Immature natural killer cell (primary cell): ENCODE data around the gene CCDC30. TPM values are rescaled to one million over a fixed set of nuclear protein-coding genes. Genes with fewer than 3 reads are reported as not detected.
"Not testable (repeated sequence)": the region's sequence is repeated elsewhere in the genome, so short reads cannot be mapped to it uniquely, and the experiment has no call there.

ENCODE experiments used
- DNase-seq, 3 donors: peaks; one replicate each; pipeline ENCODE4 v3.0.0; 2022; ENCODE audit warnings: mixed read lengths in 1 of 3
- H3K27ac Mint-ChIP-seq, 6 donors: one replicate each; pipeline ENCODE4 v1.8.0; 2020; ENCODE audit warnings: mixed read lengths in 6 of 6, mild to moderate bottlenecking in 5 of 6, inconsistent platforms in 4 of 6, moderate library complexity in 3 of 6
- H3K27me3 Mint-ChIP-seq, 3 donors: one replicate each; pipeline ENCODE4 v1.8.0; 2020 to 2021; ENCODE audit warnings: low read depth in 3 of 3, mild to moderate bottlenecking in 3 of 3, mixed read lengths in 3 of 3, moderate library complexity in 3 of 3, inconsistent platforms in 1 of 3
- H3K36me3 Mint-ChIP-seq, 3 donors: one replicate each; pipeline ENCODE4 v1.8.0; 2020; ENCODE audit warnings: mixed read lengths in 3 of 3, inconsistent platforms in 2 of 3, mild to moderate bottlenecking in 2 of 3
- H3K4me1 Mint-ChIP-seq, 2 donors: one replicate each; pipeline ENCODE4 v1.8.0; 2020; ENCODE audit warnings: inconsistent platforms in 2 of 2, mild to moderate bottlenecking in 2 of 2, mixed read lengths in 2 of 2, moderate library complexity in 1 of 2
- H3K4me3 Mint-ChIP-seq, 5 donors: one replicate each; pipeline ENCODE4 v1.8.0; 2020; ENCODE audit warnings: mild to moderate bottlenecking in 5 of 5, mixed read lengths in 5 of 5, inconsistent platforms in 3 of 5, moderate library complexity in 3 of 5
- H3K9me3 Mint-ChIP-seq, 6 donors: one replicate each; pipeline ENCODE4 v1.8.0; 2020; ENCODE audit warnings: mild to moderate bottlenecking in 6 of 6, mixed read lengths in 6 of 6, inconsistent platforms in 4 of 6, moderate library complexity in 3 of 6
- polyA plus RNA-seq, 3 donors: library from polyadenylated mRNA; unstranded; fragments of 300-500 nt; fragmentation: Illumina TruSeq; gene quantifications; one replicate each; pipeline ENCODE4 v1.2.3, GENCODE V29; 2021

CCDC30 gene
- polyA plus RNA-seq, 3 donors from 2014 or later, result 2.7 TPM; not detected in 1

- Mint-ChIP-seq H3K4me3 (peak within 1 kb of the TSS; percentile 96 to 100 (median 99)), H3K4me1 (peaks cover 52 to 61% of the 10 kb centered on the region in 2 donors), H3K27ac (peak within 1 kb of the TSS; percentile 93 to 99 (median 97)), H3K9me3 (no peaks in the 10 kb centered on the region), H3K36me3 (peaks cover 0 to 11% (median 0%) of the 10 kb centered on the region in 3 donors), H3K27me3 (peaks cover 8 to 15% (median 9%) of the 10 kb centered on the region in 3 donors)
- peak; percentile 97 for DNase-seq
Observed at GRCh38 chr1:42681741-42682483, 218.8 kb downstream of the CCDC30 start, which contains the start of gene YBX1. Gene YBX1, plus strand, starts transcription at chr1:42682418. Its CDS starts 148 bp downstream, at chr1:42682566.

DNA sequence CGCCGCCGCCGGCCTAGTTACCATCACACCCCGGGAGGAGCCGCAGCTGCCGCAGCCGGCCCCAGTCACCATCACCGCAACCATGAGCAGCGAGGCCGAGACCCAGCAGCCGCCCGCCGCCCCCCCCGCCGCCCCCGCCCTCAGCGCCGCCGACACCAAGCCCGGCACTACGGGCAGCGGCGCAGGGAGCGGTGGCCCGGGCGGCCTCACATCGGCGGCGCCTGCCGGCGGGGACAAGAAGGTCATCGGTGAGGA is 219.3 kb downstream of the CCDC30 start:
- peaks cover 8 to 15% (median 9%) of the 10 kb centered on the region in 3 donors for H3K27me3 Mint-ChIP-seq
- peaks cover 56 to 66% of the 10 kb centered on the region in 2 donors for H3K4me1 Mint-ChIP-seq
- H3K27ac Mint-ChIP-seq, result peak overlapping the region; percentile 91 to 99 (median 96)
- peak overlapping the region; percentile 96 to 100 (median 97) for H3K4me3 Mint-ChIP-seq
- H3K9me3 Mint-ChIP-seq, DNase-seq: not testable (repeated sequence)
- peaks cover 0 to 11% (median 0%) of the 10 kb centered on the region in 3 donors for H3K36me3 Mint-ChIP-seq

DNA sequence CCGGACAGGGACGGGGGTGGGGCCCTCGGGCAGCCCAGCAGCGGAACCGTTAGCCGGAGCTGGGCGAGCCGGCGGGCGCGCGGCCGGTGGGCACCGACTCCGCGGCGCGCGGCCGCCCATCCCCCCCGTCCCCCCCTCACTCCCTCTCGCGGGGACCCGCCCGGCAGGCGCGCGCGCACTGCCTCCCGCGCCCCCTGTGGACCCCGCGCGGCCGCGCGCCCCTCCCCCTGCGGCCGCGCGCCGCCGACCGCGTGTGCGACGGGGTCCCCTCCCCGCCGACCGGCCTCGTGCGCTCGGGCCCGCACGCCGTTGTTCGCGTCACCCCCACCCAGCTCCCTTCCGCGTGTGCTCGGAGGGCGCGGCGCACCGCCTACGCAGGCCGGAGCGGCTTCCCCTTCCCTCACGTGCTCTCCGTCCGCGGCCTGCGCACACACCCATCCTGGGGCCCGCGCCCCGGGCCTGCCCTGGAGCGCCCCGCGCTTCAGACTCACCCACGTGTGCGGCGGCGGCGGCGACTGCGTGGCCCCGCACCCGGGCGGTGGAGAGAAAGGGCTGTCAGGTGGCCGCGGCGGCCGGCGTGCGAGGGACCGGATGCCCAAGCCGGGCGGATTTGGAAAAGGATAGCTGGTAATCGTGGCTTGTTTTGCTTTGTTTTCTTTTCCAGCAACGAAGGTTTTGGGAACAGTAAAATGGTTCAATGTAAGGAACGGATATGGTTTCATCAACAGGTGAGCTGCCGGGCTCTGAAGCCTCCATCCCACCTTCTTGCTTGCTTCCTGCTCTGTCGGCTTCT is 219.8 kb downstream of the CCDC30 start:
- DNase-seq, result peak; percentile 72 to 78 (median 76)
- Mint-ChIP-seq H3K27me3 (peaks cover 8 to 15% (median 9%) of the 10 kb centered on the region in 3 donors), H3K9me3 (no peaks in the 10 kb centered on the region), H3K4me3 (peak overlapping the region; percentile 90 to 99 (median 93)), H3K36me3 (peaks cover 0 to 11% (median 0%) of the 10 kb centered on the region in 3 donors), H3K27ac (peak overlapping the region; percentile 87 to 98 (median 94)), H3K4me1 (peaks cover 61 to 71% of the 10 kb centered on the region in 2 donors)

DNA sequence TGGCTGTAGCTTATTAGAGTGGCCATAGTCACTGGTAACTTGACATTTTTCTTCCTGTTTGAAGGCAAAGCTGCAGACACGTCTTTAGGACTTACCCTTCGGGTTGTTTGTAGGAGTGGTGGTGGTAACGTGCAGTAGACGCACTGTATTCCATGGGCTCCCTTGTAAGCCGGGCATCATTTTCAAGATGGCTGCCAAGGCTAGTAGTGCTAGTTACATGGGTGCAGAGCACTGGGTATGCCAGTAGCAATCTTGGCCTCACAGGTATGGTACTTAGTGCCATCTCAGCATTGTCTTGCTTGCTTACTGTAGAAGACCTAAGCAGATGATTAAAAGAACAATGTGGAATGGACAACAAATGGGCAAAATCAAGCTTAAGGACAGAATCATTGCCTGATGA is 221.1 kb downstream of the CCDC30 start:
- Mint-ChIP-seq H3K4me3 (peak overlapping the region; percentile 90 to 99 (median 93)), H3K27ac (peak overlapping the region; percentile 81 to 98 (median 94)), H3K9me3 (no peaks in the 10 kb centered on the region), H3K4me1 (peaks cover 72 to 83% of the 10 kb centered on the region in 2 donors), H3K36me3 (peaks cover 0 to 11% (median 0%) of the 10 kb centered on the region in 3 donors), H3K27me3 (peaks cover 8 to 15% (median 9%) of the 10 kb centered on the region in 3 donors)
- DNase-seq, result no peak

- Mint-ChIP-seq H3K36me3 (peaks cover 0 to 11% (median 0%) of the 10 kb centered on the region in 3 donors), H3K9me3 (no peaks in the 10 kb centered on the region), H3K4me1 (peaks cover 82 to 92% of the 10 kb centered on the region in 2 donors), H3K27ac (no peak overlapping the region), H3K4me3 (peak overlapping the region in 2 of 5 donors; percentile 8 to 18), H3K27me3 (peaks cover 8 to 15% (median 9%) of the 10 kb centered on the region in 3 donors)
- DNase-seq, result no peak
Observed at GRCh38 chr1:42686418-42686817, 223.3 kb downstream of the CCDC30 start.

GRCh38 chr1:42689912-42690311 is 226.8 kb downstream of the CCDC30 start:
- no peaks in the 10 kb centered on the region for H3K9me3 Mint-ChIP-seq
- no peak overlapping the region for H3K27ac Mint-ChIP-seq
- H3K27me3 Mint-ChIP-seq, result no peaks in the 10 kb centered on the region
- H3K36me3 Mint-ChIP-seq, result peaks cover 0 to 3% (median 0%) of the 10 kb centered on the region in 3 donors
- no peak for DNase-seq
- peaks cover 79 to 100% of the 10 kb centered on the region in 2 donors for H3K4me1 Mint-ChIP-seq
- no peak overlapping the region for H3K4me3 Mint-ChIP-seq

DNA sequence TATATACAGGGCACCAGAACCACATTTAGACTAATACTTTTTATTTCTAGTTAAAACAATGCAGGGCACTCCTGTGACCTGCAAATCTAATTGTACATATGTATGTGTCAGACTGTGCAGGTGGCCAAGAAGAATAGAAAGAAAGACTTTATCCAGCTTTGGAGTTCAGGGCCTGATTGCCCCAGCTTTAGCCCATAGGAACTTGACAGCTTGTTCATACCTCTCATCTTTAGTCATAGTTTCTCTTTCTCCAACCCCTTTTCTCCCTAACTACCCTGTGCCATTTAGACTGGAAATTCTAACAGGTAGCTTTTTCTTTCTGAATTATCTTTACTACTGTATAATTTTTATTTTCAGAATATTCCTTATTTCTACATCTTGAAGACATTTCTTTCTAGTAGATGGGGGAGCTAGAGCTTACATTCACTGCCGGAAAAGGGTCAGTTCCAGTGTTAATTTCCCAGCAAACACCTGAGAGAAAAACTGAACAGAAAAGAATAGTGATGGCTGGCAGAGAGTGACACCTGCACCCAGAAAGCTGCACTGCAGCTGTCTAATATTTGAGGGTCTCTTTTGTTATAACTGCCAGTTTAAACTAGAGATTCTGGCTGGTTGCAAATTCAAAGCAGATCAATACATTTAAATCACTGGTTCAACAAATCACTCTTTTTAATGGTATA is 227.5 kb downstream of the CCDC30 start:
- no peak for DNase-seq
- Mint-ChIP-seq H3K4me1 (peaks cover 80 to 100% of the 10 kb centered on the region in 2 donors), H3K9me3 (no peaks in the 10 kb centered on the region), H3K27me3 (no peaks in the 10 kb centered on the region), H3K27ac (no peak overlapping the region), H3K4me3 (peak overlapping the region in 1 of 5 donors; percentile 30), H3K36me3 (peaks cover 0 to under 1% (median 0%) of the 10 kb centered on the region in 3 donors)

GRCh38 chr1:42691157-42691498 is 228.0 kb downstream of the CCDC30 start:
- H3K27me3 Mint-ChIP-seq, result no peaks in the 10 kb centered on the region
- H3K4me3 Mint-ChIP-seq, result peak overlapping the region in 1 of 5 donors; percentile 20

DNA sequence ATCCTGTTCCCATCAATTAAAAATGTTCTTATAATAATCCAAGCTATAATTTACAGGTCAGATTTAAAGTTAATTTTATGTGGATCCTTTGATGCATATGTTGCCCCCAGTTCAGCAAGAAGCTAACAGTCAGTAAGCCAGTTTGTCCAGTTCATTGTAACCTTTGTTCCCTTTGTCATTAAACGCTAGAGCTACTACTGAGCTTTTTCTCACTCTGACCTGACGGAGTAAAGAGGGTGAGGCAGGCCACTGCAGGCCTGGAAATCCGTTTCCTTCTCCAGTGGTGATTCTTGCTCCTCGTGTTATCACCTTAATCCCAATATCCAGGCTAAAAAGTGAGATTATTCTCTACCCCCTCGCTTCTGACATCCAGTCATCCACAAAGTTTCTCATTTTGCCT is 229.4 kb downstream of the CCDC30 start:
- Mint-ChIP-seq H3K27me3 (peaks cover 0 to 2% (median 0%) of the 10 kb centered on the region in 3 donors), H3K27ac (peak overlapping the region in 3 of 6 donors; percentile 8 to 50 (median 26)), H3K4me1 (peaks cover 68 to 83% of the 10 kb centered on the region in 2 donors), H3K4me3 (no peak overlapping the region), H3K36me3 (peaks cover 0 to 9% (median 7%) of the 10 kb centered on the region in 3 donors), H3K9me3 (no peaks in the 10 kb centered on the region)
- DNase-seq, result no peak

More at GRCh38 chr1:42691157-42691498, 228.0 kb downstream of the CCDC30 start:
- peaks cover 80 to 97% of the 10 kb centered on the region in 2 donors for H3K4me1 Mint-ChIP-seq
- H3K27ac Mint-ChIP-seq, result no peak overlapping the region
- no peaks in the 10 kb centered on the region for H3K9me3 Mint-ChIP-seq
- H3K36me3 Mint-ChIP-seq, result peaks cover 0 to 6% (median 3%) of the 10 kb centered on the region in 3 donors
- DNase-seq, result no peak

- H3K4me1 Mint-ChIP-seq, result peaks cover 64 to 79% of the 10 kb centered on the region in 2 donors
Observed at GRCh38 chr1:42692911-42693310, 229.8 kb downstream of the CCDC30 start.

DNA sequence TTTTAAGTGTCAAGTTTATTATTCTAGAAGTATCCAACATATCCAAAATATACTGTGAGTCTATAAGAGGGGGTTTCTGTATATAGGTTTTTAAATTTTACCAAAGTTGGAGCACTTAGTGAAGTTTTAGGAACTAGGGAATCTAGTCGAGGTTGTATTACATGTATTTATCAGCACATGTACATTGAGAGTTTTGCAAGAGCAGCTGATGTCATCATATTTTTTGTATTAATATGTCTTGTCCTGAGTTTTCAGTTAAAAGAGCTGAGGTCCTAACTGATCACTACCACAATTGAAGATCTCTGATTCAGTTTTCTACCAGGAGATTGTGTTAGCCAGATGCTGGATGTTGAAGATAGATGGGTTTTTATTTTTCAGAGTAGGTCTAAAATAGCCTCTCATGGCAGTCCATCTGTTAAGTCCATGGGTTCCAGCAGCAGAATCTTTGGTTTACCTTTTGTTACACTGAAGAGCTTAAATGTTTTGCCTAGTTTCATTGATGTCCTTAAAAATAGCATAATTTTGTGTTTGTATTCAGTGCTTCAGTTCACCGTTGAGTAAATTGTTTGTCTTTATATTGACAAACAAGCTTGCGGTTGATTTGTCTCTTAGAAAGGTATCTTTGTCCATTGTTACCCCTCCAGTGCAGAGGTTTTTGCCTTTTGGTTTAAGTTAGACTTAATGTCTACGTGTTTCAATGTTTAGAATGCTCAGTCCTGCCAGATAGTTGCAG is 235.2 kb downstream of the CCDC30 start:
- peaks cover 3 to 49% (median 21%) of the 10 kb centered on the region in 3 donors for H3K36me3 Mint-ChIP-seq

More at GRCh38 chr1:42692911-42693310, 229.8 kb downstream of the CCDC30 start:
- H3K27me3 Mint-ChIP-seq, result peaks cover 0 to 2% (median 0%) of the 10 kb centered on the region in 3 donors
- H3K9me3 Mint-ChIP-seq, result no peaks in the 10 kb centered on the region
- peak overlapping the region in 2 of 6 donors; percentile 13 to 50 for H3K27ac Mint-ChIP-seq
- no peak overlapping the region for H3K4me3 Mint-ChIP-seq
- peaks cover under 1 to 9% (median 7%) of the 10 kb centered on the region in 3 donors for H3K36me3 Mint-ChIP-seq
- no peak for DNase-seq

DNA sequence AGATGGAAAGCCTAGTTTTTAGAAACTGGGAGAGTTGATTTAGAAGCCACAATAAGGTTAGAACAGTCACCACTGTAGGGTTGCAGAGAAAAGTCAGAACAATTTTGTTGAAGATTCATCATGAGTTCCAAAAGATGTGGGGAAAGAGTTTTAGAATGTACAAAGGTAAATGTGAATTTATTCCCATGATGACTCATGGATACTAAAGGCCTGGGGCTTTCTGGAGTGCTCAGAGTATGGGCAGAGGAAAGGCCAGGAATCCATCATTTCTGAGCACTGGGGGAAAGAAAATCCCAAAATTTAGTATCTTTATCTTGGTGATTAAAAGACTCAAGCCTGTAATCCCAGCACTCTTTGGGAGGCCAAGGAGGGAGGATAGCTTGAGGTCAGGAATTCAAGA is 236.9 kb downstream of the CCDC30 start:
- Mint-ChIP-seq H3K27ac (peak overlapping the region in 3 of 6 donors; percentile 17 to 64 (median 49)), H3K4me3 (no peak overlapping the region), H3K27me3 (peaks cover 2 to 9% (median 4%) of the 10 kb centered on the region in 3 donors), H3K36me3 (peaks cover 3 to 64% (median 30%) of the 10 kb centered on the region in 3 donors), H3K9me3 (no peaks in the 10 kb centered on the region), H3K4me1 (peaks cover 11 to 15% of the 10 kb centered on the region in 2 donors)
- DNase-seq, result no peak

More for the DNA sequence above, 235.2 kb downstream of the CCDC30 start:
- peak overlapping the region in 2 of 6 donors; percentile 24 to 79 for H3K27ac Mint-ChIP-seq
- no peak overlapping the region for H3K4me3 Mint-ChIP-seq
- DNase-seq, result no peak
- peaks cover 2 to 9% (median 4%) of the 10 kb centered on the region in 3 donors for H3K27me3 Mint-ChIP-seq
- peaks cover 20 to 26% of the 10 kb centered on the region in 2 donors for H3K4me1 Mint-ChIP-seq
- no peaks in the 10 kb centered on the region for H3K9me3 Mint-ChIP-seq
